Lower leg skin (tissue), 3 donors: ENCODE measurements around the gene CMTM8.

ENCODE experiments used
- POLR2A ChIP-seq, 2 donors: fragments of 450-650 bp; IDR thresholded peaks; one replicate each; pipeline ENCODE4 v1.6.1; 2016 to 2017; ENCODE audit warnings: antibody characterized with exemption in 2 of 2, mild to moderate bottlenecking in 1 of 2, moderate library complexity in 1 of 2
- TF ChIP-seq, protein P1 (sequence below), 3 donors: fragments of 450-650 bp; IDR thresholded peaks; one replicate each; pipeline ENCODE4 v1.5.1; 2016; ENCODE audit warnings: antibody characterized with exemption in 3 of 3, mild to moderate bottlenecking in 3 of 3, moderate library complexity in 2 of 3

DNA sequence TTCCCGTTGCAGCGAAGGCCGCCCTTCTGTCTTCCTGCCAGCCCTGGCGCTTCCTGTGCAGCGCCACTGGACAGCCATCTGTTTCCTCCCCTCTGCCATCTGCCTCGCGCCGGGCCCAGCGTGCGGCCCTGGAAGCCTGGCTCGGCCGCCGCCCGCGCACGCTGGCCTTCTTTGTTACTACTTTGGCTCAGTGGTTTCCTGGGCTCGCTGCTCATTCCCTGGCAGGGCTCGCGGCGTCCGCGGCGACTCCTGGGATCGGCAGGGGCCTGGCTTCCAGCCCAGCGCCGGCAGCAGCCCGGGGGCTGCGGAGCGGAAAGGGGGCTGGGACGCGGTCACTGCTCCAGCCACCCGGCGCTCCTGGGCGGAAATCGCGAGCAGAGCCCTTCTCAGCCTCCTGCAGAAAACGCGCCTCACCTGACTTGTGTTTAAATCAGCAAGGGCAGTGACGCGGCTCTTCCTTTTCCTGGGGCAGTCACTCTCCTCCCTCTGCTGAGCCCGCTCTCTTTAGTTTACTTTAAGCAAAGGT lies 163.1 kb downstream of the CMTM8 start:
- TF ChIP-seq POLR2A (IDR thresholded peaks at IDR 0.05): no peak
- TF ChIP-seq, protein P1, sequence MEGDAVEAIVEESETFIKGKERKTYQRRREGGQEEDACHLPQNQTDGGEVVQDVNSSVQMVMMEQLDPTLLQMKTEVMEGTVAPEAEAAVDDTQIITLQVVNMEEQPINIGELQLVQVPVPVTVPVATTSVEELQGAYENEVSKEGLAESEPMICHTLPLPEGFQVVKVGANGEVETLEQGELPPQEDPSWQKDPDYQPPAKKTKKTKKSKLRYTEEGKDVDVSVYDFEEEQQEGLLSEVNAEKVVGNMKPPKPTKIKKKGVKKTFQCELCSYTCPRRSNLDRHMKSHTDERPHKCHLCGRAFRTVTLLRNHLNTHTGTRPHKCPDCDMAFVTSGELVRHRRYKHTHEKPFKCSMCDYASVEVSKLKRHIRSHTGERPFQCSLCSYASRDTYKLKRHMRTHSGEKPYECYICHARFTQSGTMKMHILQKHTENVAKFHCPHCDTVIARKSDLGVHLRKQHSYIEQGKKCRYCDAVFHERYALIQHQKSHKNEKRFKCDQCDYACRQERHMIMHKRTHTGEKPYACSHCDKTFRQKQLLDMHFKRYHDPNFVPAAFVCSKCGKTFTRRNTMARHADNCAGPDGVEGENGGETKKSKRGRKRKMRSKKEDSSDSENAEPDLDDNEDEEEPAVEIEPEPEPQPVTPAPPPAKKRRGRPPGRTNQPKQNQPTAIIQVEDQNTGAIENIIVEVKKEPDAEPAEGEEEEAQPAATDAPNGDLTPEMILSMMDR (IDR thresholded peaks at IDR 0.05): no peak
